H1 (cell line): ENCODE results near the gene PSD. TPM values are rescaled to one million over a fixed set of nuclear protein-coding genes. Genes with fewer than 3 reads are reported as not detected.

Source experiments
- BACH1 ChIP-seq: IDR thresholded peaks from 2 replicates; pipeline ENCODE4 v1.6.1; 2012; ENCODE audit warnings: low read length, improper control_type of control experiment
- CEBPB ChIP-seq: IDR thresholded peaks from 2 replicates; pipeline ENCODE4 v1.6.1; 2012; ENCODE audit warnings: low read depth, low read length
- CREB1 ChIP-seq: IDR thresholded peaks from 2 replicates; pipeline ENCODE4 v1.6.1; 2012; ENCODE audit warnings: inconsistent platforms
- E2F6 ChIP-seq: IDR thresholded peaks from 2 replicates; pipeline ENCODE4 v1.6.1; 2012; ENCODE audit warnings: inconsistent platforms
- EGR1 ChIP-seq: IDR thresholded peaks from 2 replicates; pipeline ENCODE4 v1.6.1; 2011; ENCODE audit warnings: low read depth, low read length, borderline replicate concordance
- EP300 ChIP-seq, 2 experiments: IDR thresholded peaks; 1 replicate in 1 of 2; 2 replicates in 1 of 2; pipeline ENCODE4 v1.6.1; 2011 to 2012; ENCODE audit warnings: low read depth in 2 of 2, low read length in 2 of 2, mild to moderate bottlenecking in 2 of 2, borderline replicate concordance in 1 of 2, inconsistent platforms in 1 of 2, moderate library complexity in 1 of 2
- HDAC2 ChIP-seq, 2 experiments: fragments of 300-600 bp in 1 of 2; sonication (generic) in 1 of 2; IDR thresholded peaks; 2 replicates each; pipeline ENCODE4 v1.6.1; 2011 to 2012; ENCODE audit warnings: low read depth in 2 of 2, low read length in 2 of 2, mild to moderate bottlenecking in 2 of 2, moderate library complexity in 2 of 2, borderline replicate concordance in 1 of 2, inconsistent platforms in 1 of 2
- MAFK ChIP-seq: IDR thresholded peaks from 2 replicates; pipeline ENCODE4 v1.6.1; 2012; ENCODE audit warnings: low read depth, mild to moderate bottlenecking, improper control_type of control experiment, low read length
- POLR2A ChIP-seq, 2 experiments: IDR thresholded peaks; 1 replicate in 1 of 2; 2 replicates in 1 of 2; pipeline ENCODE4 v1.6.1; 2011; ENCODE audit warnings: low read depth in 2 of 2, low read length in 2 of 2, mild to moderate bottlenecking in 2 of 2; ENCODE audit errors: control extremely low read depth in 1 of 2
- POLR2AphosphoS5 ChIP-seq: IDR thresholded peaks from 2 replicates; pipeline ENCODE4 v1.6.1; 2011; ENCODE audit warnings: low read depth, low read length
- RAD21 ChIP-seq, 2 experiments: IDR thresholded peaks in 1 of 2; conservative IDR thresholded peaks in 1 of 2; 2 replicates each; pipeline ENCODE4 v1.6.1; 2011; ENCODE audit warnings: low read depth in 2 of 2, low read length in 2 of 2, improper control_type of control experiment in 1 of 2, inconsistent platforms in 1 of 2, mild to moderate bottlenecking in 1 of 2, moderate library complexity in 1 of 2
- RNF2 ChIP-seq: fragments of 200-900, 300-1000 bp; sonication (generic); IDR thresholded peaks from 2 replicates; pipeline ENCODE4 v1.7.1; 2016; ENCODE audit warnings: borderline replicate concordance, low read depth, mild to moderate bottlenecking, antibody characterized with exemption, low read length; ENCODE audit not compliant: poor library complexity, severe bottlenecking; ENCODE audit errors: missing control alignments
- RXRA ChIP-seq: IDR thresholded peaks from 2 replicates; pipeline ENCODE4 v1.6.1; 2011; ENCODE audit warnings: low read depth, mild to moderate bottlenecking, low read length, moderate library complexity; ENCODE audit not compliant: insufficient read depth
- SIN3A ChIP-seq, 2 experiments: IDR thresholded peaks in 1 of 2; conservative IDR thresholded peaks in 1 of 2; 2 replicates each; pipeline ENCODE4 v1.6.1; 2011 to 2012; ENCODE audit warnings: low read length in 2 of 2, improper control_type of control experiment in 1 of 2, low read depth in 1 of 2, mild to moderate bottlenecking in 1 of 2
- SIX5 ChIP-seq: IDR thresholded peaks from 2 replicates; pipeline ENCODE4 v1.6.1; 2011; ENCODE audit warnings: mild to moderate bottlenecking, low read depth, low read length
- SP2 ChIP-seq: IDR thresholded peaks from 2 replicates; pipeline ENCODE4 v1.6.1; 2012; ENCODE audit warnings: mild to moderate bottlenecking, low read length, inconsistent platforms
- SRF ChIP-seq: IDR thresholded peaks from 2 replicates; pipeline ENCODE4 v1.6.1; 2011; ENCODE audit warnings: mild to moderate bottlenecking, low read depth, low read length, moderate library complexity
- TAF1 ChIP-seq: IDR thresholded peaks from 2 replicates; pipeline ENCODE4 v1.6.1; 2011; ENCODE audit warnings: mild to moderate bottlenecking, low read depth, low read length
- TAF7 ChIP-seq: optimal IDR thresholded peaks from 2 replicates; pipeline ENCODE3; 2011; ENCODE audit warnings: low read depth, mild to moderate bottlenecking, inconsistent platforms, low read length, moderate library complexity, borderline replicate concordance
- TBP ChIP-seq: IDR thresholded peaks from 2 replicates; pipeline ENCODE4 v1.6.1; 2011; ENCODE audit warnings: low read depth, low read length, improper control_type of control experiment
- TEAD4 ChIP-seq: IDR thresholded peaks from 2 replicates; pipeline ENCODE4 v1.6.1; 2012; ENCODE audit warnings: low read depth, low read length, inconsistent platforms, mixed read lengths
- YY1 ChIP-seq: IDR thresholded peaks from 2 replicates; pipeline ENCODE4 v1.6.1; 2011; ENCODE audit warnings: low read depth, mild to moderate bottlenecking, low read length
- polyA plus RNA-seq, 7 experiments: library from polyadenylated mRNA; depleted of rRNA in 3 of 7; stranded (reverse) in 5 of 7; unstranded in 2 of 7; fragments of >200 nt in 5 of 7; fragments of 200-250 nt in 2 of 7; gene quantifications; 1 replicate in 5 of 7; 2 replicates in 1 of 7; 4 replicates in 1 of 7; pipeline versions ENCODE4 v1.2.1 to v1.2.3, GENCODE V29; 2011 to 2013; ENCODE audit warnings: missing spikeins in 2 of 7, mixed read lengths in 2 of 7
- total RNA-seq: library from RNA; stranded (reverse); fragmentation: NEBNext Ultra II Directional; extraction: Animal tissue kit (Norgen Biotek cat#: 25700); gene quantifications from 2 replicates; pipeline ENCODE4 v1.2.1, GENCODE V29; 2021
- TF ChIP-seq, protein P1 (sequence below): IDR thresholded peaks from 2 replicates; pipeline ENCODE4 v1.6.1; 2012; ENCODE audit warnings: inconsistent platforms

PSD gene
- total and polyA plus RNA-seq, 2 of the 8 experiments (the other 6 are each of a cell fraction or from before 2014, with no cell fraction given) = 5.4 to 6.0 TPM

DNA sequence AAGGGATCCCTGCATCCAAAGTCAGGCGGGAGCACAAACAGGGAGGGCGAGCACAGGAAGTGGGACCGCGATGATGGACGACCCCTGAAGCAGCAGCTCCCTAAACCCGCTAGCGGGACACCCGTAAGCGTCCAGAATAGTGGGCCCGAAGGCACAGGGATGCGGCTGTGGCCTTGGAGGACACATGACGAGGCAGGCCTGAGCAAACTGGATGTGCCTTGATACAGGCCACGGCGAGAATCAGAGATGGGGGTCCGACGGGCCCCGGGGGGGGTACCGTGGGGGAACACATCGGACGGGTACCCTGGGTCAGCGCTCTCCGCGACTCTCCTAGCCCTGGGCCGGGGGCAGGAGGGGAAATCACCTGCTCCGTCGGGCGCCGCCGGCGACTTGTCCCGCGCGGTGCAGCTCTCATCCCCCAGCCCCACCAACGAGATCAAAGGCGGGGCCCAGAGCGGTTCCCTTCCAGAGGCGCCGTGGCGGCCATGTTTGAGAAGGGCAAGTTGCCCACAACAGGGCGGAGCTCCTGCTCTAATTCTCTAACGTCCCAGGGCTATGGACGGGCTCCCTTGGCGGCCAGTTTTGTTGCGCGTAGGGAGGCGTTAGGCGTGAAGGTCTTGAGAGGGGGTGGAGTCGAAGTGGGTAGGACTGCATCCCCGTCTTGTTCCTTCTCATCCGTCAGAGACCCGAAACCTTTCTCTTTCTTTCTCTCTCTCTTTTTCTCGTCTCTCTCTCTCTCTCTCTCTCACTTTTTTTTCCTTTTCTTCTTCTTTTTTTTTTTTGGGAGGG, 13.8 kb upstream of the PSD start, which contains the start of gene CUEDC2 (continued):
- peak; percentile 85 for TF ChIP-seq TAF1
- TF ChIP-seq BACH1 = no peak
- TF ChIP-seq HDAC2 (IDR thresholded peaks at IDR 0.05; ENCODE audit: borderline replicate concordance in 1 of 2, low read depth in 2 of 2, low read length in 2 of 2) = 0 out of 4 replicates have a peak, but pooled peaks of 1 of the 2 experiments have one; percentile 66
- no peak for TF ChIP-seq MAFK
- no peak for TF ChIP-seq RXRA
- TF ChIP-seq POLR2A (IDR thresholded peaks at IDR 0.05; ENCODE audit: control extremely low read depth in 1 of 2, low read depth in 2 of 2, low read length in 2 of 2) = peak; percentile 34 to 84
- peak; percentile 56 to 82; a peak in 2 of 4 replicates for TF ChIP-seq SIN3A (conservative IDR thresholded peaks at IDR 0.05 in 1 of 2, IDR thresholded peaks at IDR 0.05 in 1 of 2; ENCODE audit: low read depth in 1 of 2, low read length in 2 of 2)
- TF ChIP-seq CEBPB = no peak
- peak in 1 of 2 experiments; percentile 5; a peak in 1 of 4 replicates for TF ChIP-seq RAD21 (IDR thresholded peaks at IDR 0.05 in 1 of 2, conservative IDR thresholded peaks at IDR 0.05 in 1 of 2; ENCODE audit: low read depth in 2 of 2, low read length in 2 of 2)
- TF ChIP-seq YY1 = peak; percentile 100
- no peak for TF ChIP-seq RNF2
- TF ChIP-seq E2F6 = peak; percentile 51; the same call in 1 of the 2 replicates
- TF ChIP-seq EGR1 = peak; percentile 53; the same call in 1 of the 2 replicates
- no peak for TF ChIP-seq TEAD4
- peak; percentile 69; the same call in 1 of the 2 replicates for TF ChIP-seq SP2
- TF ChIP-seq TBP = peak; percentile 85
- peak; percentile 74 for TF ChIP-seq CREB1
- TF ChIP-seq SIX5 = peak; percentile 60
- no peak for TF ChIP-seq EP300 (IDR thresholded peaks at IDR 0.05; ENCODE audit: borderline replicate concordance in 1 of 2, low read depth in 2 of 2, low read length in 2 of 2)
- peak; percentile 85 for TF ChIP-seq POLR2AphosphoS5
- 0 out of 2 replicates have a peak, but pooled peaks have one; percentile 21 for TF ChIP-seq SRF
- peak; percentile 86 for TF ChIP-seq TAF7
- TF ChIP-seq, protein P1, sequence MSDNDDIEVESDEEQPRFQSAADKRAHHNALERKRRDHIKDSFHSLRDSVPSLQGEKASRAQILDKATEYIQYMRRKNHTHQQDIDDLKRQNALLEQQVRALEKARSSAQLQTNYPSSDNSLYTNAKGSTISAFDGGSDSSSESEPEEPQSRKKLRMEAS = peak; percentile 33
